ENCODE results near the gene CBX4. TPM values are rescaled to one million over a fixed set of nuclear protein-coding genes. Genes with fewer than 3 reads are reported as not detected.

Gene CBX4
- total RNA-seq, 1 experiment from 2014 or later: 3.3 TPM

DNA sequence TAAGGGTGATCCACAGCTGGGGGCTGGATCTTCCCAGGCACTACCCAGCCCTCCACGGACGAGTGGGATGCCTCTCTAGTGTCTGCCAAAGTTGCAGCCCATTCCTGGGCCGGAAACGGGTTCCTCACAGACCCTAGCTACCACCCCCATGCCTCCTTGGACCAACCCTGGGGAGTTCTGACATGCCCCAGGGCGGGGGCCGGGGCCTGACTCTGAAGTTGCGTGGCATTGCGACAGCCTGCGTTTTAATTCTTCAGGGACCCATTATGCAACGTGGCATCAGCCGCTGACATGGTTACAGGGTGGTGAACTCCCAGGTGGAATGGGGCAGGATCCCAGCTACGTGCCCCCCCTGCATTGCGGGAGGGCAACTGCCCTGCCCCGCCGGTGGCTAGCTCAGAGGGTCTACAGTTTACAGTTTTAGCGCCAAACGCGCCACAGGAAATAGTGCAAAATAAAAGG, 2.7 kb downstream of the CBX4 start:
- Mint-ChIP-seq H3K4me3 (peak overlapping the region; percentile 72), H3K27ac (no peak overlapping the region), H3K9me3 (no peaks in the 10 kb centered on the region), H3K4me1 (peaks cover 31% of the 10 kb centered on the region), H3K27me3 (ENCODE audit: low read depth) (peaks cover 89% of the 10 kb centered on the region), H3K36me3 (no peaks in the 10 kb centered on the region; the same call in 1 of the 2 replicates)
- ChIA-PET CTCF (interaction anchor here (0.7 to 10.3 kb wide), 20 partner anchors 8 to 288 kb away, joined by 3 to 464 read pairs (median 14); partner anchors contain the start of genes CBX8 and GAA), POLR2A (interaction anchor here (0.7 to 5.0 kb wide), 11 partner anchors 10 to 157 kb away, joined by 3 to 68 read pairs (median 4); partner anchors contain the start of gene CBX8)
- peak; percentile 72; the same call in 1 of the 2 replicates for TF ChIP-seq GABPB1 (CRISPR knock-in tag; IDR thresholded peaks at IDR 0.05)
- TF ChIP-seq, protein P1, sequence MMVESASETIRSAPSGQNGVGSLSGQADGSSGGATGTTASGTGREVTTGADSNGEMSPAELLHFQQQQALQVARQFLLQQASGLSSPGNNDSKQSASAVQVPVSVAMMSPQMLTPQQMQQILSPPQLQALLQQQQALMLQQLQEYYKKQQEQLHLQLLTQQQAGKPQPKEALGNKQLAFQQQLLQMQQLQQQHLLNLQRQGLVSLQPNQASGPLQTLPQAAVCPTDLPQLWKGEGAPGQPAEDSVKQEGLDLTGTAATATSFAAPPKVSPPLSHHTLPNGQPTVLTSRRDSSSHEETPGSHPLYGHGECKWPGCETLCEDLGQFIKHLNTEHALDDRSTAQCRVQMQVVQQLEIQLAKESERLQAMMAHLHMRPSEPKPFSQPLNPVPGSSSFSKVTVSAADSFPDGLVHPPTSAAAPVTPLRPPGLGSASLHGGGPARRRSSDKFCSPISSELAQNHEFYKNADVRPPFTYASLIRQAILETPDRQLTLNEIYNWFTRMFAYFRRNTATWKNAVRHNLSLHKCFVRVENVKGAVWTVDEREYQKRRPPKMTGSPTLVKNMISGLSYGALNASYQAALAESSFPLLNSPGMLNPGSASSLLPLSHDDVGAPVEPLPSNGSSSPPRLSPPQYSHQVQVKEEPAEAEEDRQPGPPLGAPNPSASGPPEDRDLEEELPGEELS (CRISPR knock-in tag; IDR thresholded peaks at IDR 0.05): 0 out of 2 replicates have a peak, but pooled peaks have one; percentile 11
- TF ChIP-seq, protein P2, sequence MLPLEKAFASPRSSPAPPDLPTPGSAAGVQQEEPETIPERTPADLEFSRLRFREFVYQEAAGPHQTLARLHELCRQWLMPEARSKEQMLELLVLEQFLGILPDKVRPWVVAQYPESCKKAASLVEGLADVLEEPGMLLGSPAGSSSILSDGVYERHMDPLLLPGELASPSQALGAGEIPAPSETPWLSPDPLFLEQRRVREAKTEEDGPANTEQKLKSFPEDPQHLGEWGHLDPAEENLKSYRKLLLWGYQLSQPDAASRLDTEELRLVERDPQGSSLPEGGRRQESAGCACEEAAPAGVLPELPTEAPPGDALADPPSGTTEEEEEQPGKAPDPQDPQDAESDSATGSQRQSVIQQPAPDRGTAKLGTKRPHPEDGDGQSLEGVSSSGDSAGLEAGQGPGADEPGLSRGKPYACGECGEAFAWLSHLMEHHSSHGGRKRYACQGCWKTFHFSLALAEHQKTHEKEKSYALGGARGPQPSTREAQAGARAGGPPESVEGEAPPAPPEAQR (CRISPR knock-in tag; IDR thresholded peaks at IDR 0.05): no peak
- TF ChIP-seq, protein P3, sequence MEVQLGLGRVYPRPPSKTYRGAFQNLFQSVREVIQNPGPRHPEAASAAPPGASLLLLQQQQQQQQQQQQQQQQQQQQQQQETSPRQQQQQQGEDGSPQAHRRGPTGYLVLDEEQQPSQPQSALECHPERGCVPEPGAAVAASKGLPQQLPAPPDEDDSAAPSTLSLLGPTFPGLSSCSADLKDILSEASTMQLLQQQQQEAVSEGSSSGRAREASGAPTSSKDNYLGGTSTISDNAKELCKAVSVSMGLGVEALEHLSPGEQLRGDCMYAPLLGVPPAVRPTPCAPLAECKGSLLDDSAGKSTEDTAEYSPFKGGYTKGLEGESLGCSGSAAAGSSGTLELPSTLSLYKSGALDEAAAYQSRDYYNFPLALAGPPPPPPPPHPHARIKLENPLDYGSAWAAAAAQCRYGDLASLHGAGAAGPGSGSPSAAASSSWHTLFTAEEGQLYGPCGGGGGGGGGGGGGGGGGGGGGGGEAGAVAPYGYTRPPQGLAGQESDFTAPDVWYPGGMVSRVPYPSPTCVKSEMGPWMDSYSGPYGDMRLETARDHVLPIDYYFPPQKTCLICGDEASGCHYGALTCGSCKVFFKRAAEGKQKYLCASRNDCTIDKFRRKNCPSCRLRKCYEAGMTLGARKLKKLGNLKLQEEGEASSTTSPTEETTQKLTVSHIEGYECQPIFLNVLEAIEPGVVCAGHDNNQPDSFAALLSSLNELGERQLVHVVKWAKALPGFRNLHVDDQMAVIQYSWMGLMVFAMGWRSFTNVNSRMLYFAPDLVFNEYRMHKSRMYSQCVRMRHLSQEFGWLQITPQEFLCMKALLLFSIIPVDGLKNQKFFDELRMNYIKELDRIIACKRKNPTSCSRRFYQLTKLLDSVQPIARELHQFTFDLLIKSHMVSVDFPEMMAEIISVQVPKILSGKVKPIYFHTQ (CRISPR knock-in tag; IDR thresholded peaks at IDR 0.05): 0 out of 2 replicates have a peak, but pooled peaks have one; percentile 27
- ATAC-seq (no peak), DNase-seq (ENCODE audit: low spot score) (peak; percentile 29)

DNA sequence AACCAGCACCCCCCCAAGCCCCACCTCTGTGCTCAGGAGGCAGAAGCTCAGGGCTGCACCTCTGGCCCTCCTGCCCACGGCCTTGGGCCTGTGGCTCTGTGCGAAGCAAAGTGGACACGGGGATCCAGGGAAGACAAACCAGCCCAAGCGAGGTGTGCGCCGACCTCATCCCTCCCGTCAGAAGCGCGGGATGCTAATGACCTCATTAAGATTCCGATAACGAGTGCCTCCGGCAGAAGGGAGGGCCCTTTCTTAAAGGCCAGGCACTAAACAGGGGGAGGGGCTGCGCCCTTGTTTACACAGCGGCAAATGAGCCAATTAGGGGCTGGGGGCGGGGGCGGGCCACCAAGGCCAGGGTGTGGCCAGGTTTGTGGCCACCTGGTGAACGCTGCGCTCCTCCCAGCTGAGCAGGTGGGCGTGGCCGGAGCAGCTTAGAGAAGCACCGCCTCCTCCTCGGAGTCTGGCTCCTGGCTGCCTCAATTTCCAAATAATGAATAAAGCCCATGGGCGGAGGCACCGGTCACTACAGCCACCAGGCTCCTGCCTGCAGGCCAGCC, 3.2 kb downstream of the CBX4 start:
- H3K4me3 Mint-ChIP-seq: peak overlapping the region; percentile 72
- no peaks in the 10 kb centered on the region; the same call in 1 of the 2 replicates for H3K36me3 Mint-ChIP-seq
- H3K4me1 Mint-ChIP-seq: peaks cover 35% of the 10 kb centered on the region
- H3K9me3 Mint-ChIP-seq: no peaks in the 10 kb centered on the region
- ChIA-PET POLR2A (interaction anchor here (0.7 to 5.0 kb wide), 10 partner anchors 10 to 158 kb away, joined by 3 to 68 read pairs (median 5); partner anchors contain the start of gene CBX8), CTCF (interaction anchor here (0.6 to 10.3 kb wide), 27 partner anchors 8 to 1559 kb away, joined by 3 to 464 read pairs (median 13); partner anchors contain the start of genes CBX8 and GAA)
- TF ChIP-seq, protein P3 (CRISPR knock-in tag; IDR thresholded peaks at IDR 0.05): 0 out of 2 replicates have a peak, but pooled peaks have one; percentile 32
- TF ChIP-seq ZBTB21 (CRISPR knock-in tag; IDR thresholded peaks at IDR 0.05; ENCODE audit: borderline replicate concordance) (no peak), SP1 (CRISPR knock-in tag; conservative IDR thresholded peaks at IDR 0.05) (peak; percentile 65; the same call in 1 of the 2 replicates), FOXK1 (CRISPR knock-in tag; IDR thresholded peaks at IDR 0.05) (peak; percentile 91), ZNF232 (CRISPR knock-in tag; IDR thresholded peaks at IDR 0.05) (no peak), TP53 (CRISPR knock-in tag; IDR thresholded peaks at IDR 0.05) (no peak), NFYB (CRISPR knock-in tag; conservative IDR thresholded peaks at IDR 0.05; ENCODE audit: low read depth) (peak; percentile 69)
- TF ChIP-seq, protein P1 (CRISPR knock-in tag; IDR thresholded peaks at IDR 0.05): 0 out of 2 replicates have a peak, but pooled peaks have one; percentile 10
- TF ChIP-seq, protein P4, sequence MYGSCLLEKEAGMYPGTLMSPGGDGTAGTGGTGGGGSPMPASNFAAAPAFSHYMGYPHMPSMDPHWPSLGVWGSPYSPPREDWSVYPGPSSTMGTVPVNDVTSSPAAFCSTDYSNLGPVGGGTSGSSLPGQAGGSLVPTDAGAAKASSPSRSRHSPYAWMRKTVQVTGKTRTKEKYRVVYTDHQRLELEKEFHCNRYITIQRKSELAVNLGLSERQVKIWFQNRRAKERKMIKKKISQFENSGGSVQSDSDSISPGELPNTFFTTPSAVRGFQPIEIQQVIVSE (CRISPR knock-in tag; IDR thresholded peaks at IDR 0.05; ENCODE audit: borderline replicate concordance): no peak
- TF ChIP-seq, protein P5, sequence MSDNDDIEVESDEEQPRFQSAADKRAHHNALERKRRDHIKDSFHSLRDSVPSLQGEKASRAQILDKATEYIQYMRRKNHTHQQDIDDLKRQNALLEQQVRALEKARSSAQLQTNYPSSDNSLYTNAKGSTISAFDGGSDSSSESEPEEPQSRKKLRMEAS (CRISPR knock-in tag; IDR thresholded peaks at IDR 0.05): peak; percentile 8; the same call in 1 of the 2 replicates
- H3K27me3 Mint-ChIP-seq (ENCODE audit: low read depth): peaks cover 89% of the 10 kb centered on the region
- ATAC-seq (peak; percentile 61), DNase-seq (ENCODE audit: low spot score) (peak; percentile 97)
- H3K27ac Mint-ChIP-seq: no peak overlapping the region

Measured in WTC11 (cell line).